Mammary epithelial cell (primary cell): Measurements from ENCODE around the gene FAM53A.

Experiments used
- CTCF ChIP-seq, 2 donors: IDR thresholded peaks in 1 of 2; conservative IDR thresholded peaks in 1 of 2; 2 replicates each; pipeline ENCODE4 v1.5.1; 2011 to 2012; ENCODE audit warnings: inconsistent platforms in 2 of 2, low read length in 2 of 2, mild to moderate bottlenecking in 2 of 2, control low read depth in 1 of 2, low read depth in 1 of 2; ENCODE audit not compliant: insufficient read depth in 1 of 2; ENCODE audit errors: extremely low read depth in 1 of 2
- EZH2 ChIP-seq: IDR thresholded peaks from 2 replicates; pipeline ENCODE4 v1.6.1; 2012; ENCODE audit warnings: low read length, inconsistent platforms, borderline replicate concordance

- no peak for TF ChIP-seq CTCF (conservative IDR thresholded peaks at IDR 0.05 in 1 of 2, IDR thresholded peaks at IDR 0.05 in 1 of 2; ENCODE audit: extremely low read depth in 1 of 2, insufficient read depth in 1 of 2, low read depth in 1 of 2, low read length in 2 of 2)
- no peak for TF ChIP-seq EZH2
Measured at GRCh38 chr4:1632109-1633104, 51.7 kb downstream of the FAM53A start.
